NCI-H748 (cell line): ENCODE data around the gene ZBTB43.

Experiments
- DNase-seq: peaks from one replicate; lab custom pipeline; 2025; ENCODE audit not compliant: unreplicated experiment; lab: John Stamatoyannopoulos, UW

The ZBTB43 gene

DNA sequence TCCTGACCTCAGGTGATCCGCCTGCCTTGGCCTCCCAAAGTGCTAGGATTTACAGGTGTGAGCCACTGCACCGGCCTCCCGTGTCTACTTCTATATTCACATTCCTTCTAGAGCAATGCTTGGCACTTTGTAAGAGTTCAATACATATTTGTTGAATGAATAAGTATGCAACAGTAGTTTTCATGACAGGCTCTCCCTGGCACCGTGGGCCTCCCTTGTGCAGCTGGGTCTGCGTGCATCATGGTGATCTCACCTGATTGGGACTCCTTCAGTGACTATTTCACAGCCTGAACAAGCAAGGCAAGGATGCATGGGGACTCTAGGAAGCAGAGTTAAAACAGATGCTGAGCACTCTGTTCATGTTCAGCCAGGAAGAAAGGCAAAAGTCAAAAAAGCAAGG lies 48.8 kb downstream of the ZBTB43 start:
- no peak for DNase-seq

- DNase-seq = no peak
Measured at GRCh38 chr9:126854734-126855133, 49.9 kb downstream of the ZBTB43 start.

- DNase-seq = peak; percentile 20
Measured at GRCh38 chr9:126856326-126856877, 51.6 kb downstream of the ZBTB43 start.

DNA sequence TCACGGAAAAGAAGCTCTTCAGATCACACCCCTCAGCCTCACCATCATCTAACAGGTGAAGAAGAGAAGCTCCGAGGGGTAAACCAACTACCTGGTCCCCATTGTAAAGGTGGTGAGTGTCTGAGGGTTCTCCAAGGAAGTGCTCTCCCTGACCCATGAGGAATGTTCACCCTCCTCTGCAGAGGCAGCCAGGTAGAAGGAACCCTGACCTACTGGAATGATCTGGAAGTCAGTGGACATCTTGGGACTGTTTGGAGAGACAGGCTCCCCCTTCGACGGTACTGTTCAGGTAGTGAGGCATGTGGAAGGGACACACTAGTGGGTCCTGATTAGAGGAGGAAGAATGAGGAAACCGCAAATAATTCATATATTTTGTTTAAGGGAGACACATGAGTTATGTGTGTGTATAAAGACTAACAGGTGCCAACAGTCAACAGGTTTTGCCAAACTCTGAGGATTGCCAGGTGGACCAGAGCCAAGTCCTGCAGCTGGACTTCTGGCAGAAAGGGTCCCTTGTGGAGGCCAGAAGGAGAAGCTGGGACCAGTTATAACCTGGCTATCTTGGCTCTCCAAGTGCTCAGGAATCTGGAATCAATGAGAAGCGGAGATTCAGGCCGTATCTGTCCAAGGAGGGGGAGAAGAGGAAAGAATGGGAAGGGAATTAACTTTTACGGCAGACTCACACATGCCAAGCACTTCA lies 52.6 kb downstream of the ZBTB43 start:
- DNase-seq = no peak

DNA sequence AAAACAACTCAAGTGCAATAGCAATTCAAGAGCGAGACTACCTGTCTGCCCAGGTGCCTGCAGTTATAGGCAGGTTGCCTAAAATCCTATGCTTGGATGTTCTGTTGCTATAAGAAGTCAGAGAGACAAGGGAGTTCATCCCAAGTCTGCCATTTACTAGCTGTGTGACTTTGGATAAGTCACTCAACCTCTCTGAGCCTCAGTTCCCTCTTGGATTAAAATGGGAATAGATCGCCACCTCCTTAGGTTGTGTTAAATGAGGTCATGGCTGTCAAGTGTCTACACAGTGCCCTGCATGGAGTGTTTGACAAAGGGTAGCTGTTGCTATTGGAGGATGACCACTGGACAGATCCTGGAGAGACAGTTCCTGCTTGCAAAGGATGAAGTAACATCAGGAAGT lies 54.3 kb downstream of the ZBTB43 start:
- DNase-seq = no peak

DNA sequence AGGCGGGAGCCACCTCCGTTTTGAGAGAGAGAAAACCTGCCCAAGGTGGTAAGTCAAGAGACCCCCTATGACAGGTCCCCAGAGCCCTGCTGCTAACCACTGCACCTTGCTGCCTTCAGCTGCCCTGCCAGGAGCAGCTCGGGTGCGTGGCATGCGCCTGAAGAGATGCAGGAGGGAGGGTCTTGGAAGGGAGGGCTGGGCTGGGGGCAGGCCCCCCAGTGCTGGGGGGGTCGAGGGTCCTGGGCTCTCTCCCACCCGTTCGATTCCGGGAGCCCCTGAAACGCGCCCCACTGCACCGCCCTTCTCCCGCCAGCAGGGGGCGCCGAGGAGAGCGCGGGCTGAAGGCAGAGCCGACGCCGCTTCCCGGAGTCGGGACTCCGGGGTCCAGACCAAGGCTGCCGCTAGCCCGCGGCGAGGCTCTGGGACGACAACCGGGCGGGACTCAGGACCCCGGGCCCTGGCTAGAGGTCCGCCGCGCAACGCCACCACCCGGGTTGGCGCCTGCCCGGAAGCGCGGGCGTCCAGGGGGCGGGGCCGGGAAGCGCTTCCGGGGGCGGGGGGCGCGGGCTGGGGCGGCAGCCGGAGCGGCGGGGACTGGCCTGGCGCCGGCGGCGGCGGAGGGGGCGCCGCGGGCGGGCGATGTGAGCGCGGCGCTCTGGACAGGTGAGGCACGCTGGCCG lies 55.4 kb downstream of the ZBTB43 start, which contains the start of gene ZBTB34:
Gene ZBTB34 (plus strand): TSS at position 563 of the 680 bp plus-strand sequence. CDS start 18,761 bp downstream, outside the sequence.
- DNase-seq = peak; percentile 80

- DNase-seq = peak; percentile 56
Measured at GRCh38 chr9:126860757-126861466, 56.1 kb downstream of the ZBTB43 start.

GRCh38 chr9:126861707-126862103 lies 56.9 kb downstream of the ZBTB43 start:
- no peak for DNase-seq

DNA sequence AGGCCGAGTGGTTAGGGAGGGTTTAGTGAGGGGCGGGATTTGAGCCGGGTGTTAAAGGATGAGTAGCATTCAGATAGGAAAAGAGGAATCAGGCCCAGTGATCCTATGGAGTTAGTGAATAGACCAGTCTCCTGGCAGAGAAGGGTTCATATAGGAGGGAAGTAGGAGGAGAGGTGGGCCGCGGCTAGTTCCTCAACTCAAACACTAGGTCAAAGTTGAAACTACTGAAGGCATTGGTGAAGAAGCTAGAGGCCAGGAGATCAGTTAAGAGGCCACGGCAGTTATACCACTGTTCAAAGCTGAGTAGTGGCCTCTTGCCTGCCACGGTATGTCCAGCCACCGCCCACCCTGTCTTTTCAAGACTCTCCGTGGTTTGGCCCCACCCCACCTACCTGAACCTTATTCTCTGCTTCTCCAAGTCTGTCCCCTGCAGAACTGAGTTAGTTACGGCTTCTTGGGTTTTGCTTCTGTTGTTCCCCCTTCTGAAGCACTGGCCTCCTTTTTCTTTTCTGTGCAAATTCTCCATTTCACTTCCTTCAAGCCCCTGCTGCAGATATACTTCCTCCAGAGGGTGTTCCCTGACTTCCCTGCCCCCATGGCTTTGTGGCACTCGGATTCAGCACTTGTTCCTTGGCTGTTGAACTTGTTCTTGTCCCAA lies 57.4 kb downstream of the ZBTB43 start:
- DNase-seq = no peak

- DNase-seq = no peak
Measured at GRCh38 chr9:126864771-126865170, 59.9 kb downstream of the ZBTB43 start.

- no peak for DNase-seq
Measured at GRCh38 chr9:126869368-126869767, 64.5 kb downstream of the ZBTB43 start.

- DNase-seq = no peak
Measured at GRCh38 chr9:126872516-126872915, 67.7 kb downstream of the ZBTB43 start.

DNA sequence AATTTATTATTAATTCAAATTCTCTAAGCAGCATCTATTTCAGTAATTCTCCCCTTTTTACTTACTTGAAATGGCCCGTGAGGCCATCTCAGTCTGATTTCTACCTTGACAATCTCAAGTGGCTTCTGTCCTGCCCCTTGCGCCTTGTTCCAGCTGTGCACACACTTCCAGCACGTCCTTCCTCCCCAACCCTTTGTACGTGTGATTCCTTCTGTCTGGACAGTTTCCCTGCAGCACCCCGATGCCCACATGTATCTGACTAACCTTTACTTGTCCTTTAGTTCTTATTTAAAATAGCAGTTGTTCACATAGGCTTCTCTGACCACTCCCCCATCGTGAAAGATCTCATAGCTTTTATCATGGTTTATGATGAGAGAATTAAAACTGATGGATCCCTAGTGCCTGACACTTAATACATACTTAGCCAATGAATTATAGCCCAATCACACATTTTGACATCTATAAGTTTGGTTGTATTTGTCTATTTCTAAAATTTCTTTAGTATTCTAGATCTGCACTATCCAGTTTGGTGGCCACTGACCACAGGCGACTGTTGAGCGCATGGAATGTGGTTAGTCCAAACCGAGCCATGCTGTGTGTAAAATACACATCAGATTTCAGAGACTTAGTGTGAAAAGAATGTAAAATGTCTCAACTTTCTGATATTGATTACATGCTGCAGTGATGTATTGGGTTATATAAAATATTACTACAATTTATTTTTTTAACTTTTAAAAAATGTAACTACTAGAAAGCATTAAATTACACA lies 69.9 kb downstream of the ZBTB43 start:
- no peak for DNase-seq

DNA sequence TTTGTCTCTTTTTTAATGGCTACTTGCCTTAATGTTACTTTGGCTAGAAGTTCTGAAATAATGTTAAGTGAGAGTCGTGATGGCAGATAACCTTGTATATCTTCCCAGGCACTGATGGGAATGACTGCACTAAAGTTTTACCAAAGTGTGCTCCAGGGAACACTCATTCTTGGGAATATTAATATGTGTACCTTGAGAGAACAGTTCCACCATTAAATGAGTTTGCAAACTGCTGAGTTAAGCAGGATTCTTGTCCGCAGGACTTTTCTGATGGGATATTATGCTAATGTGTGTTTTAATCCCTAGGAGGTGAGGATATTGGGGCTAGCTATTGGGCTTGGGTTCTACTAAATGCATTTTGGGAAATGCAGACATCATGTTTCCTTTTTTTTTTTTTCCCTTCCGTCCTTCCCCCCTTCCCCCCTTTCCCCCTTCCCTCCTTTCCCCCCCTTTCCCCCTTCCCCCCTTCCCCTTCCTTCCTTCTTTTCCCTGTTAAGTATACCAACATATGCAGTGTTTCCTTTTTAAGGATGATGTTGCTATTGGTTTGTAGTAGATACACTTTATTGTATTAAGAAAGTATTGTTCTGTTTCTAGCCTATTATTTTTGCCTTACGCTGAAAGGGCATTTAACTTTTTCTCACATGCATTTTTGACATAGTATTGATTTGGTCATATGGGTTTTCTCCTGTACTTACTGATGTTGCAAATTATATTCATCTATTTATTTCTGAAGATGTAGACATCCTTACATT lies 71.1 kb downstream of the ZBTB43 start:
- no peak for DNase-seq

- DNase-seq = no peak
Measured at GRCh38 chr9:126876531-126876930, 71.7 kb downstream of the ZBTB43 start.

- no peak for DNase-seq
Measured at GRCh38 chr9:126877418-126877817, 72.6 kb downstream of the ZBTB43 start.

GRCh38 chr9:126879288-126879687 lies 74.4 kb downstream of the ZBTB43 start:
- no peak for DNase-seq

DNA sequence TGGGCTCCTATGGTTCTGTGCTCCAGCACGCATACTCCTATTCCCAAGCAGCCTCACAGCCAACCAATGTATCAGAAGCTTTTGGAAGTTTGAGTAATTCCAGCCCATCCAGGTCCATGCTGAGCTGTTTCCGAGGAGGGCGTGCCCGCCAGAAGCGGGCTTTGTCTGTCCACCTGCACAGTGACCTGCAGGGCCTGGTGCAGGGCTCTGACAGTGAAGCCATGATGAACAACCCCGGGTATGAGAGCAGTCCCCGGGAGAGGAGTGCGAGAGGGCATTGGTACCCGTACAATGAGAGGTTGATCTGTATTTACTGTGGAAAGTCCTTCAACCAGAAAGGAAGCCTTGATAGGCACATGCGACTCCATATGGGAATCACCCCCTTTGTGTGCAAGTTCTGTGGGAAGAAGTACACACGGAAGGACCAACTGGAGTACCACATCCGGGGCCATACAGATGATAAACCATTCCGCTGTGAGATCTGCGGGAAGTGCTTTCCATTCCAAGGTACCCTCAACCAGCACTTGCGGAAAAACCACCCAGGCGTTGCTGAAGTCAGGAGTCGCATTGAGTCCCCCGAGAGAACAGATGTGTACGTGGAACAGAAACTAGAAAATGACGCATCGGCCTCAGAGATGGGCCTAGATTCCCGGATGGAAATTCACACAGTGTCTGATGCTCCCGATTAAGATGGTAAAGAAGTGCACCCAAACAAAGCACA lies 75.5 kb downstream of the ZBTB43 start:
- DNase-seq = no peak

DNA sequence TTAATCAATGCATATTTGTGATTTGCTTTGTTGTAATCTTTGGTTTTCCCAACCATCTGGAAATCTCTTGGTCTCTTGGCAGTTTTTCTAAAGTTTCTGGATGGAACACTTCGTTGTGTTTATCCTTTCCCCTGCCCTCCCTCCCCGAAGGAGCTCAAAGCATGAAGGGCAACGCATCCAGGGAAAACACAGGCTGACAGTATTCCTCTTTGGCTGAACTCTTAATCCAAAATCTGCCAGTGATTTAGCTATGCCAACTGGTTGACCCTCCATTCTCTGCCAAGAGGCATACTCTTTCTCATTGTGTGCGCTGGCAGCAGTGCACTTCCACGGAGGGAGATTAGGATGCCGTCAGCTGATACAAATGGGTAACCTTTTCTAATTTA lies 76.1 kb downstream of the ZBTB43 start:
- no peak for DNase-seq
